Heart left ventricle (tissue), 13 donors: ENCODE measurements around the gene MTMR1.

Source experiments
- CTCF ChIP-seq, 12 donors: fragments of 200-600 bp; sonication (generic) in 4 of 12; IDR thresholded peaks; one replicate each; pipeline versions ENCODE4 v1.5.0 to v1.8.0; 2018 to 2022; ENCODE audit warnings: antibody characterized with exemption in 12 of 12, mild to moderate bottlenecking in 5 of 12
- POLR2A ChIP-seq, 2 donors: fragments of 450-650 bp; IDR thresholded peaks; one replicate each; pipeline ENCODE4 v1.6.1; 2017; ENCODE audit warnings: antibody characterized with exemption in 2 of 2, mild to moderate bottlenecking in 2 of 2, moderate library complexity in 2 of 2
- donor health status: ischemic (EF 13 %, LVEDD 7.1; RV severe dilation, severe dysfunction).
- donor health status: DM: no; HTN: yes; CAD: no.
- donor health status: DM: no; HTN: no; CAD: no.
- donor health status: ischemic (EF 25% LVEDD 6.9; RV normal size, moderate dysfunction).
- donor health status: ischemic (EF 25% LVEDD 5.7; RV mildly dilated, moderate dysfunction).
- donor health status: ischemic (EF 35%, LVEDD 5.7; RV mildly dilated, moderate dysfunction).
- donor health status: nonischemic (EF 11% LVEDD 7.7; RV severe dilation, severe dysfunction).
- donor health status: DM: yes; HTN: yes; CAD: no.
- donor health status: PGD.
- donor health status: ischemic (EF 29% LVEDD 5.4; RV normal size, mild dysfunction).
- donor health status: nonischemic (EF 23%, LVEDD 6.1; RV moderate dilation, normal function).

GRCh38 chrX:150715184-150715583, 22.0 kb downstream of the MTMR1 start:
- TF ChIP-seq CTCF (IDR thresholded peaks at IDR 0.05) (no peak), POLR2A (IDR thresholded peaks at IDR 0.05) (no peak)
